Kidney epithelial cell (primary cell): ENCODE results near the gene MPRIP. TPM values are rescaled to one million over a fixed set of nuclear protein-coding genes. Genes with fewer than 3 reads are reported as not detected.
A peak's percentile ranks its signal among the peaks of the same experiment; 100 is the strongest.

ENCODE experiments used
- DNase-seq: peaks from one replicate; pipeline ENCODE4 v3.0.0-alpha.2; 2010; ENCODE audit warnings: low read depth
- H3K27me3 ChIP-seq: 2 replicates; pipeline ENCODE4 v1.6.0; 2011; ENCODE audit warnings: low read length; ENCODE audit not compliant: control insufficient read depth, insufficient read depth
- H3K36me3 ChIP-seq: 2 replicates; pipeline ENCODE4 v1.5.1; 2011; ENCODE audit warnings: low read length; ENCODE audit not compliant: control insufficient read depth, insufficient read depth
- H3K4me3 ChIP-seq: 2 replicates; pipeline ENCODE4 v1.5.1; 2011; ENCODE audit warnings: low read depth, mild to moderate bottlenecking, control low read depth, low read length
- total RNA-seq: library from RNA; depleted of rRNA; stranded (reverse); fragments of >200 nt; gene quantifications from 2 replicates; pipeline ENCODE4 v1.2.3, GENCODE V29; 2015
- TF ChIP-seq, protein P1 (sequence below): IDR thresholded peaks from 2 replicates; pipeline ENCODE4 v1.5.1; 2011; ENCODE audit warnings: mild to moderate bottlenecking, moderate library complexity, low read length, control low read depth, inconsistent platforms; ENCODE audit not compliant: insufficient read depth, poor library complexity, severe bottlenecking

The MPRIP gene
- total RNA-seq, 1 donor from 2014 or later: 99.6 TPM

DNA sequence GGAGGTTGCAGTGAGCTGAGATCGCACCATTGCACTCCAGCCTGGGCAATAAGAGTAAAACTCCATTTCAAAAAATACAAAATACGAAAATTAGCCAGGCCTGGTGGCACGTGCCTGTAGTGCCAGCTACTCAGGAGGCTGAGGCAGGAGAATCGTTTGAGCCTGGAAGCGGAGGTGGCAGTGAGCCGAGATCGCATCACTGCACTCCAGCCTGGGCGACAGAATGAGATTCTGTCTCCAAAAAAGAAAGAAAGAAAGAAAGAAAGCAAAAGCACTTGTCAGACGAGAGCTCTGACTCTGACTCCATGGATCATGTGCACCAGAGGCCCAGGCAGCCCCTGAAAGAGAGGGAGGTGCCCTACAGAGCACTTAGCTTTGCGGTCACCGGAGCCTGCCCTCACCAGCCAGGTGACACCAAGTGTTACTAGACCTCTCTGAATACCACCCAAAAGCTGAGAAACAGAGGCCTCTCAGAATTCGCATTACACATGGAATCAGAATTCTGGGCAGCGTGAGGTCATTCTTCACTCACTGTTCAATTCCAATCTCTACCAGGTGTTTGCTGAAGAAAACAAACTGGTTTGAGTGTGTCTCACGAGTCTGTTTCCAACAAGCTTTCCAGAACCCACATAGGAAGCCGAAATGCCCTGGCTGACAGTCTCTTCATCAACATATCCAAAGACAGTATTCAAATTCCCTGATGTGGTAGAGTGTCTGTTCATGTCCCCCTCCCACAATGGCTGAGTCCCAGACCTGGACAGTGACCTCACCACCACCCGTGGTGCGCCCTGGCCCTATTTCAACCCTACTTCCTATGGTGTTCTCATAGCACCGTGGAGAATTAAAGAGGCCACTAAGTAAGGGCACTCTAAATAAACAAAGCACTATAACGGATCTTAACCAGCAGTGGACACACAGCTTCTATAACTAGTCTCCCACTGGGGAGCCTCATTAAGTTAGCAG is 193.2 kb downstream of the MPRIP start:
- DNase-seq: no peak
- Histone ChIP-seq H3K4me3 (peak overlapping the region; percentile 91), H3K36me3 (no peaks in the 10 kb centered on the region), H3K27me3 (no peaks in the 10 kb centered on the region)
- TF ChIP-seq, protein P1, sequence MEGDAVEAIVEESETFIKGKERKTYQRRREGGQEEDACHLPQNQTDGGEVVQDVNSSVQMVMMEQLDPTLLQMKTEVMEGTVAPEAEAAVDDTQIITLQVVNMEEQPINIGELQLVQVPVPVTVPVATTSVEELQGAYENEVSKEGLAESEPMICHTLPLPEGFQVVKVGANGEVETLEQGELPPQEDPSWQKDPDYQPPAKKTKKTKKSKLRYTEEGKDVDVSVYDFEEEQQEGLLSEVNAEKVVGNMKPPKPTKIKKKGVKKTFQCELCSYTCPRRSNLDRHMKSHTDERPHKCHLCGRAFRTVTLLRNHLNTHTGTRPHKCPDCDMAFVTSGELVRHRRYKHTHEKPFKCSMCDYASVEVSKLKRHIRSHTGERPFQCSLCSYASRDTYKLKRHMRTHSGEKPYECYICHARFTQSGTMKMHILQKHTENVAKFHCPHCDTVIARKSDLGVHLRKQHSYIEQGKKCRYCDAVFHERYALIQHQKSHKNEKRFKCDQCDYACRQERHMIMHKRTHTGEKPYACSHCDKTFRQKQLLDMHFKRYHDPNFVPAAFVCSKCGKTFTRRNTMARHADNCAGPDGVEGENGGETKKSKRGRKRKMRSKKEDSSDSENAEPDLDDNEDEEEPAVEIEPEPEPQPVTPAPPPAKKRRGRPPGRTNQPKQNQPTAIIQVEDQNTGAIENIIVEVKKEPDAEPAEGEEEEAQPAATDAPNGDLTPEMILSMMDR: no peak

DNA sequence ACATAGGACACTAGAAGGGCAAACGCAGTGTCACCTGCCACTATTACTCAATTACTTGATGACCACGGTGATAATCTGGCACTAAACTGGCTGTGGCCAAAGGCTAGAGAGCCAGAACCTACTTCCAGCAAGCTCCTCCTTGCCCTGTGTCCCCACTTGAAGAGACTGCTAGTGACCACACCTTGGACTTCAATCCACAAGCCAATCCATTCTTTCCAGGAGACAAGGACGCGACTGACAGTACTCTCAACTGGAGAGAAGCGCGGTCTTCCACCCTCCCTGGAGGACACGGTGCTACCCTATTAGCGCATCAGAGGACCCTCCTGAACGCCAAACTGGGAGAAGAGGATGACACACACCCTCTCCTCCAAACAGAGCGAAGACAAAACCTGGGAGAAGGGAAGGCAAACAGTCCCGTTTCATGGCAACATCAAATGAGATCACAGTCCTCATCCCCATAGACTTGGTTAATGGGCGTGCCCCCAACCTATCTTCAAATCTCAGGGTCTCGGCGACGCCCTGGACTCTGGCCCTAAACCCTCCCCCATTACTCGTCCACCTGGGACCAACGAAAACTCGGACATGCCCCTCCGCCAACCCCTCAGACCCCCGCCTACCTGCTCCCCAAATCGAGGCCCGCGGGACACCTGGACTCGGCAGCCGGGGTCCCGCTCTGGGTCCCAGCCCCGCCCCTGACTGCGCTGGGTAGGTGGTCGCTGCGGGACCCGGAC is 194.2 kb downstream of the MPRIP start:
- peak overlapping the region; percentile 91 for H3K4me3 ChIP-seq
- no peaks in the 10 kb centered on the region for H3K36me3 ChIP-seq
- no peak for DNase-seq
- TF ChIP-seq, protein P1: no peak
- H3K27me3 ChIP-seq: no peaks in the 10 kb centered on the region

DNA sequence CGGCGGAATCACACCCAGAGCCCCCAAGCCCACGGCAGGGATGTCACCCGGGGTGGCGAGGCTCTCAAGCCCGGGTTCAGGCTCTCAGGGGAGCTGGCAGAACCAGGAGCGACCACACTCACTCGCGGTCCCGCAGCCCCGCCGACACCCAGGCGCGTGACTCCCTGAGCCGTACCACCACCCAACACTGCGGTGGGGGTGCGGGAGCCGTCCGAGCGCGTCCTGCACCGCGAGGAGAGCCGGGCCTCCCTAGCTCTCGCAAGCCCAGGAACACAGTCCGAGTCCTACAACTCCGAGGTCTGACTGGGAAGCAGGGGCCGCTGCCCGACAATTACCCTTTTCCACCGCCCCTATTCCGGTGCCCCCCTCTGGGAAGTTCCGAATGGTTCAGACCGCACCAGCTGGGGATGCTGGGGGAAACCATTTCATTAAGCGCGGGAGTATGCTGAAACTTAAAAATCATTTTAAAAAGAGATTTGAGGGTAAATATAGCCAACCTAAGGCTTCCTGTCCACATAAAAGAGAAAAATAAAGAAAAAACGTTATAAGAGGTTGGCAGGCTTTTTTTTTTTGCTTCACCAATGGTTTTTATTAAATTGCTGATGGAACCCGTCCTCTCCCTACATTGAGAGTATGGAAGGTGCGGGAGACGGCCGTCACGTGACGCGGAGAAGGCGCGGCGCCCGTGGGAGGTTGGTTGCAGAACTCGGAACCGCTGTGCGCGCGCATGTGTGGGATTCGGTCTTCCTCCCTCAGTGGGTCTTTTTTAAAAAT is 195.0 kb downstream of the MPRIP start, which contains the start of gene FLCN:
Gene FLCN (minus strand): TSS at position 143 of the 774 bp plus-strand sequence. CDS start 9,031 bp downstream, outside the sequence.
- Histone ChIP-seq H3K27me3 (no peaks in the 10 kb centered on the region), H3K4me3 (peak within 1 kb of the TSS; percentile 91), H3K36me3 (no peaks in the 10 kb centered on the region)
- TF ChIP-seq, protein P1: no peak
- DNase-seq: no peak

DNA sequence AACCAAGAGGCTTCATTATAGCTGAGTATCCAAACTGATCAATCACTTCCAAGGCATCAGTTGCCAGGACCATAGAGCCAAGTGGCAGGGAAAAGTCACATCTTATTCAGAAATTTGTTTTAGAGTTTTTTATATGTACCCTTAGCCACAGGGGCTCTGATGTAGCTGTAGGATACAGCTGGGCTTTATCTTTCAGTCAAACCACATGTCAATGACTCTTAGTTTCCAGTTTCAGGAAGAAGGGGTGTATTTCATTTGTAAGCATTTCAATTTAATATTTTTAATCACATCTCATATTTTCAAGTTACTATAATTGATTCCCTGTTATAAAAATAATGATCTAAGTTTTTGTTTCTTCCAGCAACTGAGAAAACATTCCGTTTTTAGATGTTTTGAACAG is 197.6 kb downstream of the MPRIP start:
- TF ChIP-seq, protein P1: no peak
- H3K36me3 ChIP-seq: no peaks in the 10 kb centered on the region
- no peak overlapping the region for H3K4me3 ChIP-seq
- H3K27me3 ChIP-seq: no peaks in the 10 kb centered on the region
- no peak for DNase-seq

DNA sequence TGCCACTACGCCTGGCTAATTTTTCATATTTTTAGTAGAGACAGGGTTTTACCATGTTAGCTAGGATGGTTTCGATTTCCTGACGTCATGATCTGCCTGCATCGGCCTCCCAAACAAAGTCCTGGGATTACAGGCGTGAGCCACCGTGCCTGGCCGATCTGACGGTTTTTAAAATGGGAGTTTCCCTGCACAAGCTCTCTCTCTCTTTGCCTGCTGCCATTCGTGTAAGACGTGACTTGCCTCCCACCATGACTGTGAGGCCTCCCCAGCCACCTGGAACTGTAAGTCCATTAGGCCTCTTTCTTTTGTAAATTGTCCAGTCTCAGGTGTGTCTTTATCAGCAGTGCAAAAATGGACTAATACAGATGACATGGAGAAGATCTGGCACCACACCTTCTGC is 199.4 kb downstream of the MPRIP start:
- Histone ChIP-seq H3K27me3 (no peaks in the 10 kb centered on the region), H3K36me3 (no peaks in the 10 kb centered on the region), H3K4me3 (no peak overlapping the region)
- DNase-seq: no peak
- TF ChIP-seq, protein P1: no peak
